GM12878 (cell line): ENCODE measurements around the gene NRG2. TPM values are rescaled to one million over a fixed set of nuclear protein-coding genes. Genes with fewer than 3 reads are reported as not detected.

Experiments
- ATAC-seq: fragments of 200-7000 bp; cut with Tn5 transposase; 3 replicates; pipeline ENCODE4 v1.9.1; 2020; ENCODE audit warnings: mild to moderate bottlenecking, moderate library complexity
- BruUV-seq: library from RNA; stranded (reverse); fragments of 400-500 nt; replicated peaks from 2 replicates; lab custom pipeline; 2021; lab: Mats Ljungman, UMichigan
- CTCF ChIA-PET: fragments of 300-600 bp; sonication (Branson Sonifier 250); formaldehyde crosslinking; extraction: SDS; loops from one replicate; lab custom pipeline; 2021; ENCODE audit warnings: inconsistent platforms; lab: Yijun Ruan, JAX
- POLR2A ChIA-PET: fragments of 350-600 bp; formaldehyde crosslinking; extraction: SDS; loops from one replicate; lab custom pipeline; 2021; ENCODE audit warnings: inconsistent platforms; lab: Charles Lee
- RAD21 ChIA-PET: fragments of 300-600 bp; sonication (Branson Sonifier 250); formaldehyde crosslinking; loops from one replicate; lab custom pipeline; 2023; ENCODE audit warnings: antibody characterized with exemption; ENCODE audit not compliant: unreplicated experiment; lab: Charles Lee
- SMC1A ChIA-PET: fragments of 300-600 bp; sonication (Branson Sonifier 250); formaldehyde crosslinking; loops from one replicate; lab custom pipeline; 2023; ENCODE audit not compliant: unreplicated experiment, uncharacterized antibody; lab: Charles Lee
- DNase-seq: peaks from one replicate; pipeline ENCODE4 v3.0.0-alpha.2; 2011; ENCODE audit warnings: low read depth, low spot score
- FAIRE-seq: peaks from 3 replicates; lab custom pipeline; 2011; peaks lifted over from hg19 to GRCh38; lab: Jason Lieb, UNC
- H2AFZ ChIP-seq: 2 replicates; pipeline ENCODE4 v1.6.0; 2011; ENCODE audit warnings: low read depth, low read length, control low read depth; ENCODE audit not compliant: control insufficient read depth
- H3K27ac ChIP-seq: 2 replicates; pipeline ENCODE4 v1.5.1; 2011; ENCODE audit warnings: control low read depth; ENCODE audit not compliant: control insufficient read depth, insufficient read depth
- H3K27me3 ChIP-seq, 2 experiments: replicated peaks in 1 of 2; 2 replicates each; pipeline versions ENCODE4 v1.6.0 to v1.6.1; 2011; ENCODE audit warnings: low read length in 1 of 2; ENCODE audit not compliant: control insufficient read depth in 2 of 2, insufficient read depth in 2 of 2
- H3K36me3 ChIP-seq, 2 experiments: 2 replicates each; pipeline ENCODE4 v1.5.1; 2011; ENCODE audit warnings: low read length in 1 of 2; ENCODE audit not compliant: control insufficient read depth in 2 of 2, insufficient read depth in 2 of 2
- H3K4me1 ChIP-seq: 2 replicates; pipeline ENCODE4 v1.6.1; 2011; ENCODE audit warnings: mild to moderate bottlenecking, low read length, moderate library complexity, mixed read lengths; ENCODE audit not compliant: control insufficient read depth, insufficient read depth
- H3K4me2 ChIP-seq: 2 replicates; pipeline ENCODE4 v1.6.0; 2011; ENCODE audit warnings: control low read depth; ENCODE audit not compliant: control insufficient read depth, insufficient read depth
- H3K4me3 ChIP-seq: fragments of 200-600 bp; sonication (generic); 2 replicates; pipeline ENCODE4 v1.5.1; 2016
- H3K79me2 ChIP-seq: 2 replicates; pipeline ENCODE4 v1.6.0; 2011; ENCODE audit warnings: low read length; ENCODE audit not compliant: control insufficient read depth, insufficient read depth
- H3K9ac ChIP-seq: 2 replicates; pipeline ENCODE4 v1.8.0; 2011; ENCODE audit warnings: low read length, control low read depth, mixed read lengths; ENCODE audit not compliant: control insufficient read depth, insufficient read depth
- H3K9me3 ChIP-seq: replicated peaks from 3 replicates; pipeline ENCODE4 v1.5.1; 2011; ENCODE audit warnings: mild to moderate bottlenecking, low read length; ENCODE audit not compliant: control insufficient read depth, insufficient read depth
- H4K20me1 ChIP-seq: 2 replicates; pipeline ENCODE4 v1.6.0; 2011; ENCODE audit not compliant: control insufficient read depth, insufficient read depth
- BHLHE40 ChIP-seq, 2 experiments: fragments of 450-650 bp in 1 of 2; IDR thresholded peaks; 2 replicates each; pipeline ENCODE4 v1.6.1; 2011 to 2017; ENCODE audit warnings: low read depth in 2 of 2, borderline replicate concordance in 1 of 2, improper control_type of control experiment in 1 of 2, low read length in 1 of 2, mild to moderate bottlenecking in 1 of 2
- BRCA1 ChIP-seq: IDR thresholded peaks from 2 replicates; pipeline ENCODE4 v1.6.1; 2011; ENCODE audit warnings: low read depth, low read length, improper control_type of control experiment
- HSF1 ChIP-seq: fragments of 150-350 bp; IDR thresholded peaks from 2 replicates; pipeline ENCODE4 v1.6.1; 2014; ENCODE audit warnings: mild to moderate bottlenecking, low read depth, low read length
- SREBF1 ChIP-seq: IDR thresholded peaks from 2 replicates; pipeline ENCODE4 v1.6.1; 2012; ENCODE audit warnings: mild to moderate bottlenecking, low read length
- WGBS: methylation state at CpG from one replicate; pipeline ENCODE4 v1.1.6; 2016; ENCODE audit warnings: low lambda C conversion rate; ENCODE audit not compliant: insufficient replicate concordance, insufficient coverage; ENCODE audit errors: missing lambda C conversion rate; 5-methylcytosine and 5-hydroxymethylcytosine counted together
- in situ Hi-C: fragments of 300-500 bp; cut with MboI; formaldehyde crosslinking; loops from 9 replicates; pipeline ENCODE4 v1.14.3; 2018; ENCODE audit warnings: mixed read lengths
- intact Hi-C: fragments of 100-400 bp; cut with micrococcal nuclease; formaldehyde crosslinking; loops from one replicate; pipeline ENCODE4 v1.14.2; 2022; ENCODE audit not compliant: unreplicated experiment
- polyA plus RNA-seq, 11 experiments: library from polyadenylated mRNA; depleted of rRNA in 4 of 11; unstranded in 6 of 11; stranded (reverse) in 5 of 11; fragments of >200 nt; fragmentation: Nextera tagmentation in 4 of 11; fragmentation: Illumina TruSeq in 1 of 11; extraction: Ambion mirVana in 4 of 11; extraction: Trizol in 1 of 11; gene quantifications; 1 replicate in 1 of 11; 2 replicates in 10 of 11; pipeline versions ENCODE4 v1.2.1 to v1.2.3, GENCODE V29; 2011 to 2016; ENCODE audit warnings: inconsistent platforms in 2 of 11, missing spikeins in 2 of 11, low read depth in 1 of 11
- total RNA-seq, 4 experiments: library from RNA; depleted of rRNA in 3 of 4; stranded (reverse); fragments of >200 nt in 3 of 4; fragmentation: Illumina TruSeq in 1 of 4; extraction: Trizol in 1 of 4; gene quantifications; 2 replicates each; pipeline versions ENCODE4 v1.2.1 to v1.2.3, GENCODE V29; 2013 to 2021
- TF ChIP-seq, protein P1 (sequence below): fragments of 450-650 bp; IDR thresholded peaks from 2 replicates; pipeline ENCODE4 v1.6.1; 2017; ENCODE audit warnings: antibody characterized with exemption, mild to moderate bottlenecking, moderate library complexity

The NRG2 gene
- total and polyA plus RNA-seq, 10 of the 15 experiments (the other 5 are each of a cell fraction or from before 2014, with no cell fraction given) = 0.10 to 21.7 (median 9.6) TPM

GRCh38 chr5:140072812-140073211, 29.7 kb upstream of the NRG2 start:
- WGBS = 60% methylated on average over 10 of the region's 10 CpGs
- ChIA-PET RAD21 (interaction anchor here (0.6 to 8.2 kb wide), 21 partner anchors 12 to 294 kb away, joined by 3 to 64 read pairs (median 4); no protein-coding TSS in a partner anchor), POLR2A (interaction anchor here (0.5 to 2.1 kb wide), 3 partner anchors 22 to 71 kb away, joined by 3 to 5 read pairs (median 3); partner anchors contain the start of gene PURA), CTCF (interaction anchor here (0.6 to 8.6 kb wide), 37 partner anchors 9 to 297 kb away, joined by 3 to 353 read pairs (median 5); partner anchors contain the start of genes NRG2 and PURA), SMC1A (interaction anchor here (0.6 to 5.7 kb wide), 34 partner anchors 8 to 281 kb away, joined by 3 to 66 read pairs (median 5); partner anchors contain the start of gene PURA)
- H3K79me2 ChIP-seq = no peaks in the 10 kb centered on the region
- no peak overlapping the region for H3K4me3 ChIP-seq
- no peaks in the 10 kb centered on the region for H3K9me3 ChIP-seq
- no peak overlapping the region for H3K9ac ChIP-seq
- ATAC-seq (no peak), FAIRE-seq (no peak), DNase-seq (no peak)
- H2AFZ ChIP-seq = no peak overlapping the region
- H4K20me1 ChIP-seq = no peaks in the 10 kb centered on the region
- no peaks in the 10 kb centered on the region for H3K4me1 ChIP-seq
- no TSS peak for BruUV-seq
- H3K4me2 ChIP-seq = no peak overlapping the region
- in situ Hi-C loops = no loop called here
- intact Hi-C loops = loop anchor here (1.0 to 10.0 kb wide), 2 partner anchors 84 to 288 kb away; no protein-coding TSS in a partner anchor
- no peak for TF ChIP-seq BRCA1
- no peak overlapping the region for H3K27ac ChIP-seq
- peaks cover 0 to 4% of the 10 kb centered on the region in 2 experiments; a peak in 1 of 4 replicates for H3K27me3 ChIP-seq
- H3K36me3 ChIP-seq = no peaks in the 10 kb centered on the region

- Histone ChIP-seq H3K4me3 (no peak overlapping the region), H3K9ac (no peak overlapping the region), H3K4me1 (no peaks in the 10 kb centered on the region), H4K20me1 (no peaks in the 10 kb centered on the region), H3K27me3 (no peaks in the 10 kb centered on the region), H3K9me3 (no peaks in the 10 kb centered on the region), H3K4me2 (no peak overlapping the region), H3K27ac (no peak overlapping the region), H2AFZ (no peak overlapping the region), H3K79me2 (no peaks in the 10 kb centered on the region), H3K36me3 (no peaks in the 10 kb centered on the region)
- intact Hi-C loops (no loop called here), in situ Hi-C loops (no loop called here)
- no peak for TF ChIP-seq BHLHE40 (IDR thresholded peaks at IDR 0.05; ENCODE audit: borderline replicate concordance in 1 of 2, low read depth in 2 of 2, low read length in 1 of 2)
- no peak for TF ChIP-seq SREBF1
- TF ChIP-seq HSF1 = no peak
- TF ChIP-seq, protein P1, sequence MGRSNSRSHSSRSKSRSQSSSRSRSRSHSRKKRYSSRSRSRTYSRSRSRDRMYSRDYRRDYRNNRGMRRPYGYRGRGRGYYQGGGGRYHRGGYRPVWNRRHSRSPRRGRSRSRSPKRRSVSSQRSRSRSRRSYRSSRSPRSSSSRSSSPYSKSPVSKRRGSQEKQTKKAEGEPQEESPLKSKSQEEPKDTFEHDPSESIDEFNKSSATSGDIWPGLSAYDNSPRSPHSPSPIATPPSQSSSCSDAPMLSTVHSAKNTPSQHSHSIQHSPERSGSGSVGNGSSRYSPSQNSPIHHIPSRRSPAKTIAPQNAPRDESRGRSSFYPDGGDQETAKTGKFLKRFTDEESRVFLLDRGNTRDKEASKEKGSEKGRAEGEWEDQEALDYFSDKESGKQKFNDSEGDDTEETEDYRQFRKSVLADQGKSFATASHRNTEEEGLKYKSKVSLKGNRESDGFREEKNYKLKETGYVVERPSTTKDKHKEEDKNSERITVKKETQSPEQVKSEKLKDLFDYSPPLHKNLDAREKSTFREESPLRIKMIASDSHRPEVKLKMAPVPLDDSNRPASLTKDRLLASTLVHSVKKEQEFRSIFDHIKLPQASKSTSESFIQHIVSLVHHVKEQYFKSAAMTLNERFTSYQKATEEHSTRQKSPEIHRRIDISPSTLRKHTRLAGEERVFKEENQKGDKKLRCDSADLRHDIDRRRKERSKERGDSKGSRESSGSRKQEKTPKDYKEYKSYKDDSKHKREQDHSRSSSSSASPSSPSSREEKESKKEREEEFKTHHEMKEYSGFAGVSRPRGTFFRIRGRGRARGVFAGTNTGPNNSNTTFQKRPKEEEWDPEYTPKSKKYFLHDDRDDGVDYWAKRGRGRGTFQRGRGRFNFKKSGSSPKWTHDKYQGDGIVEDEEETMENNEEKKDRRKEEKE = no peak
- SMC1A ChIA-PET = interaction anchor here (1.0 to 1.4 kb wide), 3 partner anchors 12 to 95 kb away, joined by 3 to 5 read pairs (median 5); no protein-coding TSS in a partner anchor
- no TSS peak for BruUV-seq
- RAD21 ChIA-PET = no interaction called here
- POLR2A ChIA-PET = no interaction called here
- FAIRE-seq (no peak), ATAC-seq (no peak), DNase-seq (no peak)
- WGBS = 29% methylated on average over 1 of the region's 1 CpG
- CTCF ChIA-PET = interaction anchor here (0.9 to 2.3 kb wide), 4 partner anchors 10 to 92 kb away, joined by 3 to 7 read pairs (median 4); no protein-coding TSS in a partner anchor
Observed at GRCh38 chr5:140060816-140061215, 17.7 kb upstream of the NRG2 start.
